ENCODE results near the gene MAP3K7. TPM values are rescaled to one million over a fixed set of nuclear protein-coding genes. Genes with fewer than 3 reads are reported as not detected.
"Not testable (repeated sequence)": the region's sequence is repeated elsewhere in the genome, so short reads cannot be mapped to it uniquely, and the experiment has no call there.

Gene MAP3K7
- total RNA-seq, 2 experiments from 2014 or later: 26.5 to 29.1 TPM

DNA sequence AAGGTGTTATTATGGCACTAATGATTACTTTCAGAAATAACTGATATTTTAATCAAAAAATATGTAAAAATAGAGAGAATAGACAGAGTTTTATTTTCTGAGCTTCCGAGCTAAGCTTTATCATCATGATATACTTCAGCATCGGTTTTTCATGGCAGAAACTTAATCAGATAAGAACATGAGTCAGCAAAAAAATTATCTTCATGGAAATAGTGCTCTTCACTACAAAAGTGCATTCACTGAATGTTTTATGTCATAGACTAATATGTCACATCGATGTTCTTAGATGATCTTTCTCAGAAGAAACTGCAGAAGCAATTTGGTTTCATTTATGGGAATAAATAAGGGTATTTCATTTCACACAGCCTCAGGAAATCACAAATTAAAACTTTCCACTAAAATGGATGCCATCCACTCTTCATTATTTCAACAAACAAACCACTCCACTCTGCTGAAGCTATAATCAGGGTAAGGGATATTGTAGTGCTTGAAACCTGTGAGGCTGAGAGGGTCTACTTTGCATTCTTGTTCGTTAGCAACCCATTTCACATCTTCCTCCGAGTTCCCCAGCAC is 10.2 kb upstream of the MAP3K7 start:
- Mint-ChIP-seq H3K27me3 (peaks cover 64% of the 10 kb centered on the region), H3K27ac (no peak overlapping the region), H3K4me3 (no peak overlapping the region), H3K36me3 (no peaks in the 10 kb centered on the region), H3K4me1 (no peaks in the 10 kb centered on the region), H3K9me3 (ENCODE audit: low read depth) (no peaks in the 10 kb centered on the region)
- DNase-seq: no peak
- CTCF ChIA-PET: no interaction called here
- no peak for ATAC-seq

DNA sequence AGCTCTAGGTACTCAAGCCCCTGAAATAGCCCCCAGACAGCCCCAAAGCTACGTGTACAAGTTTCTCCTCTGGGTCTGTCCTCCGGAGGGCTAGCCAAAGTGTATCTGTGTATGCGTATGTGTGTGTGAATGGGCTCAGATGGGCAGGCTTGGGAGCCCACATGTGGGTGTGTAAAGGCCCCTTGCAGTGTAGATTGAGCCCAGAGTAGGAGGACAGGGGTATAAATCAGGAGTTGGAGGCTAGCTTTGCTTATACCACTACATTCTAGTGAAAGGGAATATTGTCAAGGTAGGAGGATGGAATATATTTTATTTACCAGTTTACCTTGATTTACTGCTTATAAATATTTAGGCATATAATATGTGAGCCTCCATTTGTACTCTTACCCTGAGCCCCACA is 9.0 kb upstream of the MAP3K7 start:
- ATAC-seq: no peak
- H3K4me1 Mint-ChIP-seq: no peaks in the 10 kb centered on the region
- H3K9me3 Mint-ChIP-seq (ENCODE audit: low read depth): no peaks in the 10 kb centered on the region
- H3K36me3 Mint-ChIP-seq: no peaks in the 10 kb centered on the region
- peaks cover 64% of the 10 kb centered on the region for H3K27me3 Mint-ChIP-seq
- no peak overlapping the region for H3K27ac Mint-ChIP-seq
- CTCF ChIA-PET: no interaction called here
- H3K4me3 Mint-ChIP-seq: no peak overlapping the region
- no peak for DNase-seq

DNA sequence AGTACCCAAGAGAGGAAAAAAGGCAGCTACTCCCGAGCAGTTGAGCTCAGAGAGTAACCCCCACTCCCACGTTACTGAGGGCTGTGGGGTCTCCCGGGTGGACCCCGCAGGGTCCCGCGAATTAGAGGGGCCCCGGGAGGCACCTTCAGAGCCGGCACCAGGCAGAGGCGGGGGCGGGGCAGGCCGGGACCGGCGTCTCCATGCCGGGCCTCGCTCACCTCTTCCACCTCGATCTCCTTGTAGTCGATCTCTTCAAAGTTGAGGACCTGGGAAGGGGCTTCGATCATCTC is 381 bp downstream of the MAP3K7 start:
- peak overlapping the region; percentile 99 for H3K27ac Mint-ChIP-seq
- ATAC-seq: peak; percentile 45
- H3K4me3 Mint-ChIP-seq: peak overlapping the region; percentile 99
- peak; percentile 61 for DNase-seq
- H3K36me3 Mint-ChIP-seq: peaks cover 5% of the 10 kb centered on the region
- CTCF ChIA-PET: no interaction called here
- no peaks in the 10 kb centered on the region for H3K9me3 Mint-ChIP-seq (ENCODE audit: low read depth)
- H3K27me3 Mint-ChIP-seq: peaks cover 24% of the 10 kb centered on the region
- H3K4me1 Mint-ChIP-seq: peaks cover 39% of the 10 kb centered on the region

DNA sequence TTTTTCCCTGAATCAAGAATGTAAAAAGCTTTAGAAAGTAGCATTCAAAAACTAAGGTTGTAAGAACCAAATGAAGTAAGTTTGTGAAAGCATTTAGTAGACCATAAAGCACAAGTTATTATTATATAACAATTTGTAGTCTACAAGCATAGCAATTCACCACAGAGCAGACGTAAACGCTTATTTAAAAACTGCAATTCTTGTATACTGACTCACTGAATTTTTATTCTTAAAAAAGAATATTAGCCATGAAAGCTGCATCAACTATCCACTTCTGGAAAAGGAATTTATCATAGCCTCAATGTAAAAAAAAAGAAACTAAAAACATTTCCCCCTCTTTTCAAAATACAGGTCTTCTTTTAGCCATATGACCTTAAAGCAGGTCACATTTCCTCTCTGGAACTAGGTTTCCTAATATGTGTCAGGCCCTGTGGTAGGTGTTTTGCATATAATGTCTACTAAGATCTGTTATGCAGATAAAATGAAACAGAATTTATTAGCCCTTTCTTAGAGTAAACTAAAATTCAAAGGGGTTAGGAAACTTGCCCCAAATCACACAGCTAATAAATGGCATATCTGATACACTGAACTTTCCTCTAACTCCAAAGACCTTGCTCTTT is 2.1 kb downstream of the MAP3K7 start:
- no peak for ATAC-seq
- no peak for DNase-seq
- Mint-ChIP-seq H3K27ac (no peak overlapping the region), H3K9me3 (ENCODE audit: low read depth) (no peaks in the 10 kb centered on the region), H3K4me3 (peak overlapping the region; percentile 99), H3K27me3 (peaks cover 18% of the 10 kb centered on the region), H3K4me1 (peaks cover 41% of the 10 kb centered on the region), H3K36me3 (peaks cover 5% of the 10 kb centered on the region)
- CTCF ChIA-PET: no interaction called here

DNA sequence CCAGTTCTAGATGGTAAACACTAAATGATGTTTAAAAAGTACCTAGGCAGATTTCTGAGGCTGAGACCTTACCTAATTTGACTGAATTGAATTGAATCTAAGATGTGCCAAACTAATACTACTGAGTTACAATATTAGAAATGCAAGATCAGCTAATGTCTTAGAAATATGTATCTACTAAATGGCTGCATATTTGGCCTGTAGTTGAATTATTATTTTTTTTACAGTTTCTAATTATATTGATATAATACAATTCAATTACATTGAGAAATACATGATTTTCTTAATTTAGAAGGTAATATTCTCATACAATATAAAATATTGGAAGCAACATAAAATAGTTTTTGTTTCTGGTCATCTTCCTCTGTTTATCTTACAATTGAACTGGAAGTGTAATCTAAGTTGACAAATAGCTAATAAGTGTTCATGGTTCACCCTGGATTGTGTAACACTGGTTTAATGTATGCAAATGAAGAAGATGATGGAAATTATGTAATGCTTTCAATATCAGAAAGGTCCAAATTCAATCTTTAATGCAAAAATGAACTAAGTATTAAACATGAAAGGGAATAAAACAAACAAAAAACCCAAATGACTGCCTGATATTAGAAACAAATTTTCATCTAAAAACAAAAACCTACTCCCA is 2.9 kb downstream of the MAP3K7 start:
- DNase-seq: no peak
- Mint-ChIP-seq H3K36me3 (peaks cover 5% of the 10 kb centered on the region), H3K27ac (no peak overlapping the region), H3K4me3 (peak overlapping the region; percentile 23), H3K4me1 (peaks cover 43% of the 10 kb centered on the region), H3K27me3 (peaks cover 10% of the 10 kb centered on the region), H3K9me3 (ENCODE audit: low read depth) (no peaks in the 10 kb centered on the region)
- ATAC-seq: no peak
- CTCF ChIA-PET: no interaction called here

DNA sequence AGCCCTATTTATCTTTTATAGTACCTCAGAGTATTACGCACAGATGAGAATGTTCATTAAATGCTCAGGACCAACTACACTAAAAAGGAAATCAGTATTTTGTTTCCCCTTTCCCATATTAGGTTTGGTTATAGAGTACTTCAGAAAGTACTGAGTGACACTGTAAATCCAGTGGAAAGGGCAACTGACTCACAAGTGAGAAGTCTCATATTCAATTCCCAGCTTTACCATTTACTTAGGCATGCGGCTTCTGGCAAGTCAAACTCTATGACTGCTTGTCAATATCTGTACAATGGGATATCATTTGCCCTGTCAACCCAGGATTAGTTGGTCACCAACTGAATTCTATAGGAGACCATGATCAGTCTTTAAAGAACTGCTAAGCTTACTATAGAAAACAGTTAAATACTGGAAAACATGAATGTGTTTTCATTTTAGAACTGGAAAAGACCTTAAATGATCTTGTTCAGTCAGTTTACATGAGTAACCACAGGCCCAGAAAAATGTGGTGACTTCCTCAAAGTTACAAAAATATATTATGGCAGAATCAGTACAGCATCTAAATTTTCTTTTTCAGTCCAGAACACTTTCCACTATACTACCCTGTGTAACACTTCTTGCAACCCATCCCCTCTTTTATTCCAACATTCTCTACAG is 3.6 kb downstream of the MAP3K7 start:
- ATAC-seq (no peak), DNase-seq (no peak)
- H3K27ac Mint-ChIP-seq: no peak overlapping the region
- H3K4me1 Mint-ChIP-seq: peaks cover 42% of the 10 kb centered on the region
- CTCF ChIA-PET: no interaction called here
- peaks cover 5% of the 10 kb centered on the region for H3K36me3 Mint-ChIP-seq
- peaks cover 3% of the 10 kb centered on the region for H3K27me3 Mint-ChIP-seq
- H3K4me3 Mint-ChIP-seq: no peak overlapping the region
- H3K9me3 Mint-ChIP-seq (ENCODE audit: low read depth): no peaks in the 10 kb centered on the region

DNA sequence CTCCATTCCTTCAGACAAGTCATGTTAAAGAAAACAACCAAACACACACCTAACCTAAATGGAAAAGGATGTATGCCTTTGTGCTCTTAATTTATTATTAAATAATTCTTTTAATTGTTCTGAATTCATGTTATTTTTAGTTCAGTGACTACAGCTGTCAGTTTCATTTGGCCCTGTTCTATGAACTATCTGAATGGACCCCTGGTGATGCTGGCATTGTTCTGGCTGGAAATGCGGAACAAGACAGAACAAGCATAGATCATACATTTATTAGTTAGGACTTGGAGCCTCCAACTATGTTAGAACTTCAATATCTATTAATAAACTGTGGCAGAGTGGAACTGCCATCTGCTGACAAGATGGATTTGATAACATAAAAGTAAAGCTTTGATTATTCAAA is 5.7 kb downstream of the MAP3K7 start:
- ATAC-seq (no peak), DNase-seq (no peak)
- CTCF ChIA-PET: no interaction called here
- peaks cover 3% of the 10 kb centered on the region for H3K36me3 Mint-ChIP-seq
- peaks cover 28% of the 10 kb centered on the region for H3K4me1 Mint-ChIP-seq
- no peak overlapping the region for H3K4me3 Mint-ChIP-seq
- H3K27ac Mint-ChIP-seq: no peak overlapping the region
- no peaks in the 10 kb centered on the region for H3K9me3 Mint-ChIP-seq (ENCODE audit: low read depth)
- no peaks in the 10 kb centered on the region for H3K27me3 Mint-ChIP-seq

DNA sequence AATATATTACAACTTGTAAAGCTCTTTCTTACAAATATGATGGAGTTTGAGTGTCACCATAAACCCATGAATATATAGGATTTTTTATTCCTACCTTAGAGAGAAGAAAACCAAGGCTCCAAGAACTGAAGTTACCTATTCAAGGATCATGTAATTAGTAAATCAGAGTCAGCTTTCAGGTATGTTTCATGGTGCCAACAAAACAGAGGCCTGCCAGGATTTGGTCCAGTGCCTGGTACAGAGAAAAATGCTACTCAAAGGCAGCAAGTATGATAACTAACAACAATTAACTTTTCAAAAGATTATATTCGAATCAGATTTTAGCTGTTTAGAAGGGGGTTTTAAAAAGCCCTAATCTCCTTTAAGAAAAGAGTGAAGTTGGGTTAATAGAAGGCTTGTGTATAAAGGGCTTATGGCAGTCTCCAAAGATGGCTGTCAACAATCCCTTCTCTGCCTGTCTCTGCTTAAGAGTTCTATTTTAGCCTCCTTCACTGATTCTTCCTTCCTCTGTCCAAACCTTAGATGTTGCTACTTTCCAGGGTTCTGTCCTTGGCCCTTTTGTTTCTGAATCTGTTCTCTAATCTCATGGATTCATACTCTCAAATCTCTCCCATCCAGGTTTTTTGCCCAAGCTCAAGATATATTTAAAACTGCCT is 7.8 kb downstream of the MAP3K7 start:
- H3K27me3 Mint-ChIP-seq: no peaks in the 10 kb centered on the region
- H3K27ac Mint-ChIP-seq: no peak overlapping the region
- peaks cover 3% of the 10 kb centered on the region for H3K36me3 Mint-ChIP-seq
- DNase-seq: no peak
- peaks cover 16% of the 10 kb centered on the region for H3K4me1 Mint-ChIP-seq
- H3K9me3 Mint-ChIP-seq (ENCODE audit: low read depth): no peaks in the 10 kb centered on the region
- no peak overlapping the region for H3K4me3 Mint-ChIP-seq
- CTCF ChIA-PET: no interaction called here
- no peak for ATAC-seq

DNA sequence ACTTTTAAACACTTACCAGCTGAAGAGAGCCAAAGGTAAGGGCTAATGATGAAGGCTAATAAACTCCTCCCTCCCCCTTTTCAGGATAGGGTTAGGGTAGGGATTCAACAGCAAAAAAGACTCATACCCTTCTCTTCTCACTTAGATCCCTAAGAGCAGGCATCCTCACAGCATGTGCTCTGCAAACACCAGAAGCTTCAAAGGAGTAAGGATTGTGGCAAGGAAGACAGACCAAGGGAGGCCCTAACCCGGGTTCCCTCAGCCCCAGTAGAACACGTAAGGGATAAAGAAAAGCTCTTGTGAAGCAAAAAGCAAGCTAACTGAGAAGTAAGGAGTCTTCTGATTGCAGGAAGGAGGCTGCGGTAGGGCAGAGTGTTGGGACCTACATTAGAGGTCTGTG is 11.6 kb downstream of the MAP3K7 start:
- no peaks in the 10 kb centered on the region for H3K27me3 Mint-ChIP-seq
- H3K4me3 Mint-ChIP-seq: no peak overlapping the region
- no peak for DNase-seq
- peaks cover 6% of the 10 kb centered on the region for H3K4me1 Mint-ChIP-seq
- no peaks in the 10 kb centered on the region for H3K9me3 Mint-ChIP-seq (ENCODE audit: low read depth)
- peaks cover 9% of the 10 kb centered on the region for H3K36me3 Mint-ChIP-seq
- CTCF ChIA-PET: interaction anchor here (1.0 kb wide), 1 partner anchor 17 kb away, joined by 3 read pairs; no protein-coding TSS in a partner anchor
- ATAC-seq: no peak
- H3K27ac Mint-ChIP-seq: no peak overlapping the region

DNA sequence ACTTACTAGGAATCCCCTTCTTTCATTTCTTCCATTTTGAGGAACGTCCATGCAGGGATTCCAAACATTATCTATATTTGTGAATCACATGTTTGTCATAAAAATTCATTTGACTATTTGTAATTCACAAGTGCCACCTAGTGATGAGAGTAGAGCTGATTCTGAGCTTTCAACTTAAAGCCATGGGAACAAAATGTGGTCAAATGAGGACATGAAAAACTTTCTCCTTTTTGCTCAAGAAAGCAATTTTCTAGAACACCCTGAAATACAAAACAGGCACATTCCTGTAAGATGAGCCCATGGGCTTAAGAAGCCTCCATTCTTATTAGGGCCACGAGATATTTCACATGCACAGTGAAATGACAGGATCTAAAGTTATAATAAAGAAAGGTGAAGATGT is 12.3 kb downstream of the MAP3K7 start:
- DNase-seq (no peak), ATAC-seq (no peak)
- no peak overlapping the region for H3K27ac Mint-ChIP-seq
- peaks cover 3% of the 10 kb centered on the region for H3K4me1 Mint-ChIP-seq
- peaks cover 14% of the 10 kb centered on the region for H3K36me3 Mint-ChIP-seq
- H3K4me3 Mint-ChIP-seq: no peak overlapping the region
- no peaks in the 10 kb centered on the region for H3K9me3 Mint-ChIP-seq (ENCODE audit: low read depth)
- no peaks in the 10 kb centered on the region for H3K27me3 Mint-ChIP-seq
- CTCF ChIA-PET: no interaction called here

DNA sequence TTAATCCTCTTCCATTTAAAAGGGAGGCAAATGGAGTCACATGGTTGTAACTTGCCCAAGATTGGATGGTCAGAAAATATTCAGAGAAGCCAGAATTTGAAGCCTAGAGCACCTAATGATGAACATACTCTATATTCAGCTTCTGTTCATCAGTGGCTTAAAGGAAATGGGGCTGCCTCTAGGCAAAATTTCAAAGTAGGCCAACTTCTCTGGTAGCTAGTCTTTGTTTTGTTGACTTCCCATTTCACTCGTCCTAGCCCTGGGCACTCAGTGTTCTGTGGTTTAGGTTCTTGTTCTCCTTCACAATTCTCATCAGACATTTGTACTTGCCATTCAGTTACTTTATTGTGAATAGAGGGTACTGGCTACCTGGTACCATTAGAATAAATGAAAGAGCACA is 13.2 kb downstream of the MAP3K7 start:
- Mint-ChIP-seq H3K27ac (no peak overlapping the region), H3K4me1 (peaks cover 3% of the 10 kb centered on the region), H3K36me3 (peaks cover 22% of the 10 kb centered on the region), H3K9me3 (ENCODE audit: low read depth) (no peaks in the 10 kb centered on the region), H3K4me3 (no peak overlapping the region), H3K27me3 (no peaks in the 10 kb centered on the region)
- CTCF ChIA-PET: no interaction called here
- ATAC-seq: no peak
- no peak for DNase-seq

DNA sequence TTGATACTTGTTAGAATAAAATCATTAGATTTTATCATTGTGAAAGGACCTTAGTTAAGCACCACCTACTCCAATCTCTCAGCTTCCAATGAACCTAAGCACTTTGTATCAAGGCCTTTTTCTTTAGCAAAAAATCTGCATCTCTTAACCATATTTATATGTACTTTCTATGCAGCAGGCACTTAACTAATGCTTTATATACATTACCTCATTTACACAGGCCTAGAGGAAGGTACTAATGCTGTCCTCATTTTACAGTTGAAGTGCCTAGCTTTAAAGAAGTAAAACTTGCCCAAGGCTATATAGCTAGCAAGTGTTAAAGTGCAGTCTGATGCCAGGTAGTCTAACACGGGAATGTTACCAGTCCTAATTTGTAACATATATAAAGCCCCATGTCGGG is 14.0 kb downstream of the MAP3K7 start:
- CTCF ChIA-PET: no interaction called here
- H3K27me3 Mint-ChIP-seq: no peaks in the 10 kb centered on the region
- no peak for ATAC-seq
- peaks cover 28% of the 10 kb centered on the region for H3K36me3 Mint-ChIP-seq
- no peak for DNase-seq
- H3K4me1 Mint-ChIP-seq: peaks cover 3% of the 10 kb centered on the region
- H3K4me3 Mint-ChIP-seq: no peak overlapping the region
- H3K27ac Mint-ChIP-seq: no peak overlapping the region
- no peaks in the 10 kb centered on the region for H3K9me3 Mint-ChIP-seq (ENCODE audit: low read depth)

DNA sequence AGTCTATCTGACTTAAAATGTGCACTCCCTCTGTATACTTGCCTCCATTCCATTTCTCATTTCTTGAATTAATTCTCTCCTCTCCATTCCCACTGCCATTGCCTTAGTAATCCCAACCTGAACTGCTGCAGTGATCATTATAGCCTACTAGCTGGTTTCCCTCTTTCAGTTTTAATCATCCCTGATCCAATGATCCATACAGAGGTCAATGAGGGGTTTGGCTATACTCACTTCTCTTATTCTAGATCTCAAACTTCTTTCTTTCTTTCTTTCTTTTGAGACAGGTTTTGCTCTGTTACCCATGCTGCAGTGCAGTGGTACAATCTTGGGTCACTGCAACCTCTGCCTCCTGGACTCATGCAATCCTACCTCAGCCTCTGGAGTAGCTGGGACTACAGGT is 17.6 kb downstream of the MAP3K7 start:
- CTCF ChIA-PET: no interaction called here
- H3K9me3 Mint-ChIP-seq (ENCODE audit: low read depth): no peaks in the 10 kb centered on the region
- DNase-seq: no peak
- no peak overlapping the region for H3K4me3 Mint-ChIP-seq
- H3K27me3 Mint-ChIP-seq: no peaks in the 10 kb centered on the region
- no peak overlapping the region for H3K27ac Mint-ChIP-seq
- peaks cover 53% of the 10 kb centered on the region for H3K36me3 Mint-ChIP-seq
- no peak for ATAC-seq
- peaks cover 3% of the 10 kb centered on the region for H3K4me1 Mint-ChIP-seq

DNA sequence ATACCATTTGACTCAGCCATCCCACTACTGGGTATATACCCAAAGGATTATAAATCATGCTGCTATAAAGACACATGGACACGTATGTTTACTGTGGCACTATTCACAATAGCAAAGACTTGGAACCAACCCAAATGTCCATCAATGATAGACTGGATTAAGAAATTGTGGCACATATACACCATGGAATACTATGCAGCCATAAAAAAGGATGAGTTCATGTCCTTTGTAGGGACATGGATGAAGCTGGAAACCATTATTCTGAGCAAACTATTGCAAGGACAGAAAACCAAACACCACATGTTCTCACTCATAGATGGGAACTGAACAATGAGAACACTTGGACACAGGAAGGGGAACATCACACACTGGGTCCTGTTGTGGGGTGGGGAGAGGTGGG is 19.2 kb downstream of the MAP3K7 start:
- CTCF ChIA-PET; H3K27ac Mint-ChIP-seq; DNase-seq; ATAC-seq; H3K4me1 Mint-ChIP-seq; H3K4me3 Mint-ChIP-seq; H3K9me3 Mint-ChIP-seq (ENCODE audit: low read depth); H3K27me3 Mint-ChIP-seq: not testable (repeated sequence)
- peaks cover 65% of the 10 kb centered on the region for H3K36me3 Mint-ChIP-seq

All from activated CD8-positive, alpha-beta memory T cell treated with anti-CD3 and anti-CD28 coated beads, Interleukin-2, amount 10 ng/mL, durations not matched to agents 7 days and 5 days (primary cell).